Lower leg skin (tissue), 3 donors: ENCODE measurements around the gene WDR11.

Experiments used
- CTCF ChIP-seq, 3 donors: fragments of 450-650 bp; IDR thresholded peaks; one replicate each; pipeline ENCODE4 v1.5.1; 2016; ENCODE audit warnings: antibody characterized with exemption in 3 of 3, mild to moderate bottlenecking in 3 of 3, moderate library complexity in 2 of 3
- POLR2A ChIP-seq, 2 donors: fragments of 450-650 bp; IDR thresholded peaks; one replicate each; pipeline ENCODE4 v1.6.1; 2016 to 2017; ENCODE audit warnings: antibody characterized with exemption in 2 of 2, mild to moderate bottlenecking in 1 of 2, moderate library complexity in 1 of 2

GRCh38 chr10:120897343-120897742, 46.2 kb downstream of the WDR11 start:
- no peak for TF ChIP-seq CTCF (IDR thresholded peaks at IDR 0.05)
- no peak for TF ChIP-seq POLR2A (IDR thresholded peaks at IDR 0.05)
